Tibial nerve (tissue), 4 donors: ENCODE data around the gene TOP2B. TPM values are rescaled to one million over a fixed set of nuclear protein-coding genes. Genes with fewer than 3 reads are reported as not detected.

Experiments
- DNase-seq, 2 donors: peaks; one replicate each; pipeline ENCODE4 v3.0.0-alpha.2; 2019; ENCODE audit warnings: low spot score in 2 of 2
- H3K27ac ChIP-seq, 4 donors: fragments of 200-600 bp; sonication (generic) in 3 of 4; one replicate each; pipeline ENCODE4 v1.5.1; 2017 to 2019; ENCODE audit warnings: mild to moderate bottlenecking in 1 of 4
- H3K27me3 ChIP-seq, 2 donors: fragments of 200-600 bp; sonication (generic) in 1 of 2; one replicate each; pipeline versions ENCODE4 v1.5.1 to v1.6.0; 2017 to 2019
- H3K36me3 ChIP-seq, 3 donors: fragments of 200-600 bp; sonication (generic); one replicate each; pipeline ENCODE4 v1.5.1; 2018 to 2019
- H3K4me1 ChIP-seq, 4 donors: fragments of 200-600 bp; sonication (generic) in 3 of 4; one replicate each; pipeline ENCODE4 v1.5.1; 2017 to 2019
- H3K4me3 ChIP-seq, 4 donors: fragments of 200-600 bp; sonication (generic) in 3 of 4; one replicate each; pipeline ENCODE4 v1.5.1; 2017 to 2019; ENCODE audit warnings: mild to moderate bottlenecking in 1 of 4, moderate library complexity in 1 of 4
- H3K9me3 ChIP-seq, 4 donors: fragments of 200-600 bp; sonication (generic) in 3 of 4; one replicate each; pipeline ENCODE4 v1.5.1; 2017 to 2019
- EP300 ChIP-seq, 2 donors: sonication (generic); formaldehyde crosslinking; IDR thresholded peaks; one replicate each; pipeline ENCODE4 v1.6.1; 2017; ENCODE audit warnings: antibody characterized with exemption in 2 of 2, mild to moderate bottlenecking in 1 of 2
- POLR2A ChIP-seq, 2 donors: fragments of 450-650 bp; IDR thresholded peaks; one replicate each; pipeline ENCODE4 v1.6.1; 2017; ENCODE audit warnings: antibody characterized with exemption in 2 of 2, mild to moderate bottlenecking in 2 of 2, moderate library complexity in 2 of 2
- WGBS, 2 donors: methylation state at CpG; one replicate each; pipeline ENCODE4 v1.1.5; 2018; 5-methylcytosine and 5-hydroxymethylcytosine counted together
- total RNA-seq, 4 donors: library from RNA; depleted of rRNA; stranded (reverse); fragments of >200 nt; gene quantifications; one replicate each; pipeline ENCODE4 v1.1.0, GENCODE V29; 2016
- TF ChIP-seq, protein P1 (sequence below), 5 experiments: fragments of 200-600 bp in 3 of 5; fragments of 450-650 bp in 2 of 5; sonication (generic) in 3 of 5; IDR thresholded peaks; one replicate each; pipeline ENCODE4 v1.5.1; 2016 to 2019; ENCODE audit warnings: antibody characterized with exemption in 5 of 5, mild to moderate bottlenecking in 3 of 5, moderate library complexity in 2 of 5

The TOP2B gene
- total RNA-seq, 4 donors from 2014 or later: 85.3 to 121 (median 99.3) TPM

DNA sequence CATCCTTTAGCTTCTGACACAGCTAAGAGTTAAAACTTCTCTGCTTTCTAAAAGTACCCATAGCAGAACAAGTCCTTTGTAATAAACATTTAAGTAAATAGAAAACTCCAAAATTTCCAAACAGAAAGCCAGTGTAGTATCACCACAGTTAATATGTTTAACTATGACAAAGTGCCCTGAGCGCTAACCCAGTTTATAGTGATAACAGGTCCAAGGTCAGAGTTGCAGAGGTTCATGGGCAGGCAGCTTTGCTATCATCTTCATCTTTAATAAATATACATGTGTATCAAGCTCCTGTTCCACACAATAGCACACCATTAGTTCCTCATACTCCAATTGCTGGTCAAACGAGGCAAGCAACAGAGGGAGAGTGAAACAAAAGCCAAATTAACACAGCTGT lies 12.4 kb upstream of the TOP2B start:
- no peaks in the 10 kb centered on the region for H3K9me3 ChIP-seq
- H3K27ac ChIP-seq: no peak overlapping the region
- H3K4me1 ChIP-seq: peaks cover 0 to 5% (median 0%) of the 10 kb centered on the region in 4 donors
- H3K4me3 ChIP-seq: no peak overlapping the region
- DNase-seq: no peak
- H3K27me3 ChIP-seq: no peaks in the 10 kb centered on the region
- no peak for TF ChIP-seq EP300 (IDR thresholded peaks at IDR 0.05)
- TF ChIP-seq, protein P1, sequence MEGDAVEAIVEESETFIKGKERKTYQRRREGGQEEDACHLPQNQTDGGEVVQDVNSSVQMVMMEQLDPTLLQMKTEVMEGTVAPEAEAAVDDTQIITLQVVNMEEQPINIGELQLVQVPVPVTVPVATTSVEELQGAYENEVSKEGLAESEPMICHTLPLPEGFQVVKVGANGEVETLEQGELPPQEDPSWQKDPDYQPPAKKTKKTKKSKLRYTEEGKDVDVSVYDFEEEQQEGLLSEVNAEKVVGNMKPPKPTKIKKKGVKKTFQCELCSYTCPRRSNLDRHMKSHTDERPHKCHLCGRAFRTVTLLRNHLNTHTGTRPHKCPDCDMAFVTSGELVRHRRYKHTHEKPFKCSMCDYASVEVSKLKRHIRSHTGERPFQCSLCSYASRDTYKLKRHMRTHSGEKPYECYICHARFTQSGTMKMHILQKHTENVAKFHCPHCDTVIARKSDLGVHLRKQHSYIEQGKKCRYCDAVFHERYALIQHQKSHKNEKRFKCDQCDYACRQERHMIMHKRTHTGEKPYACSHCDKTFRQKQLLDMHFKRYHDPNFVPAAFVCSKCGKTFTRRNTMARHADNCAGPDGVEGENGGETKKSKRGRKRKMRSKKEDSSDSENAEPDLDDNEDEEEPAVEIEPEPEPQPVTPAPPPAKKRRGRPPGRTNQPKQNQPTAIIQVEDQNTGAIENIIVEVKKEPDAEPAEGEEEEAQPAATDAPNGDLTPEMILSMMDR (IDR thresholded peaks at IDR 0.05): no peak
- no peak for TF ChIP-seq POLR2A (IDR thresholded peaks at IDR 0.05)
- WGBS, 2 donors: 88% methylated on average over 2 of the region's 2 CpGs
- no peaks in the 10 kb centered on the region for H3K36me3 ChIP-seq

DNA sequence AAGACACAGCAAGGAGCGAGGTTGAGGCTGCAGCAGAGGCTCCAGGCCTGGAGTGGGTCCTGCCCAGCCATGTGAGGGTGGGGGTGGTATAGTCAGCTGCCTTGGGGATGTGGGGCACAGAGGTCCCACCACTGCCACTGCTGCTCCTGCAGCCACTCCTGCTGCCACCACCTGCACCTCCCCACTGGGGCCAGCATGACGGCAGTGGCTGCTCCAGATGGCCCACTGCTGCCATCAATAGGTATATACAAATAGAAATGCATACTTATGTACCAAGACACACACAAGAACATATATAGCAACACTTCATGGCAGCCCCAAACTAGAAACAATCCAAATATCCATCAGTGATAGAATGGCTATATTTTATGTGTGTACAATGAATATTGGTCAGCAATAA lies 10.0 kb upstream of the TOP2B start:
- H3K9me3 ChIP-seq: no peaks in the 10 kb centered on the region
- H3K36me3 ChIP-seq: no peaks in the 10 kb centered on the region
- peaks cover 0 to 10% (median 0%) of the 10 kb centered on the region in 4 donors for H3K4me1 ChIP-seq
- 83 to 87% methylated on average over 1 to 2 of the region's 2 CpGs for WGBS, 2 donors
- H3K27me3 ChIP-seq: no peaks in the 10 kb centered on the region
- H3K27ac ChIP-seq: no peak overlapping the region
- TF ChIP-seq, protein P1 (IDR thresholded peaks at IDR 0.05): no peak
- TF ChIP-seq POLR2A (IDR thresholded peaks at IDR 0.05) (no peak), EP300 (IDR thresholded peaks at IDR 0.05) (no peak)
- H3K4me3 ChIP-seq: no peak overlapping the region
- no peak for DNase-seq

DNA sequence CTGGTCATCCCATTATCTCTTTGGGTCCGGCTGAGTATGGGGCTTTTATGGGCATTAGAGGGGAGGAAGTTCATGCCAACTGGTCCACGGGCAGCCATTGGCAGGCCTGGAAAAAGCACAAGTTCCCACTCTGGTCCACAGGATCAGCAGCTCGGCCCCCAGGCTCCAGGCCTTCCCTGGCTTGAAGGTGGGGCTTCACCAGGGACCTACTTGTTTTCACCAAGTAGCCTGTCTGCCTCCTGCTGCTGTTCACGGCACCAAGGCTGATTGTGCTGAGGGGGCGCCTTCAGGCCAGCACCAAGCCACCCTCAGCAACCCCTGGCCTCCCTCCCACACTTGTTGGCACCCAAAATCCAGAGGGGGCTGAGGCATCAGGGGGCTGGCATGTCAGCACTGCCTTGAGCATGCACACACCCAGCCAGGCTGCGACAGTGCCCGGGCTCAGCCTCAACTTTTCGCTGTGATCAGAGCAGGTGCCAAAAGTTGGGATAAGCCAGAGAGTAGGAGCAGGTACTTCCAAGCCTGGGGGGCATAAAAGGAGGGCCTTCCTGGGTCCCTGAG lies 9.1 kb upstream of the TOP2B start:
- H3K4me1 ChIP-seq: peaks cover 0 to 10% (median 0%) of the 10 kb centered on the region in 4 donors
- TF ChIP-seq EP300 (IDR thresholded peaks at IDR 0.05): no peak
- TF ChIP-seq, protein P1 (IDR thresholded peaks at IDR 0.05): no peak
- TF ChIP-seq POLR2A (IDR thresholded peaks at IDR 0.05): no peak
- DNase-seq: no peak
- H3K9me3 ChIP-seq: no peaks in the 10 kb centered on the region
- H3K27me3 ChIP-seq: no peaks in the 10 kb centered on the region
- H3K4me3 ChIP-seq: no peak overlapping the region
- no peaks in the 10 kb centered on the region for H3K36me3 ChIP-seq
- no peak overlapping the region for H3K27ac ChIP-seq
- 94 to 99% methylated on average over 5 to 8 of the region's 8 CpGs for WGBS, 2 donors

DNA sequence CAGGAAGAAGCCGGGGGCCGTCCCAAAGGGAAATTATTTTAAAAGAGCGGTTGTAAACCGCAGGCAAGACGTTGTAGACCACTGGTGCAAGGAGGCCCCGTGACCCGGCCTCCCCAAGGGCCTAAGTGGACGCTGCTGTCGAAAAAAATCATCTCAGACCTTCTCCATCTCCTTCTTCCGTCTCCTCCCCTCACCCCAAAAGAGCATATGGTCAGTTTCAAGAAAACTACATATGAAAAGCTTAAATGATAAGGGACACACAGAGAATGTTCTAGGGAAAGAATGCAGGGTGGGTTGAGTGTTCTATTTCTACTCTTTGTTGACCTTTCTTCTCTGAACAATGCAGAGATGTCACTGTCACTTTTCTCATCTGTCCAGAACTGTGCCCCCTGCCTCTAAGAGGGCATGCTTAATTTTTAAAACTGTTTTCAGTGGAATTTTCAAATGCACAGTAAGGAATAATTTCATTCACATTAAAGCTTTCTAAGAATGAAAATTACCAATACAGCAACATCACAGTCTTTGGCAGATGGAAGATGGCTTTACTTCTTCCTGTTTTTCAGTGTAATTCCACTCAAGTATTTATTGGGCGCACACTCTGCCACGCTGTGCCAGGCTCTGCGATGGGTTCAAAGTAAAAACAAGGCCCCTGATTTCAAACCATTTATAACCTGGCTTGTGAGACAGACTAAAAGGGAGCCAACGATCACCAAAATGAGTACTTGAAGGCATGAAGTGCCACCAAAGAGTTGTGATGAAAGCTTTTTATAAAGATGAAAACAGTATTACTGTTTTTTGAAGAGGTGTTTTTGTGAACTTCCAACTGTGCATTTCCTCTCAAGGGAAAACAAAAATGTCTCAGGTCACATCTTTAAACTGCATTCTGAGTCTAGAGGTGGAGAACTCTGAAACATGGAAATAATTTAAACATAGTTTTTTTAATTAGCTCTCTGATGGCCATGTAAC lies 891 bp upstream of the TOP2B start:
- peaks cover 0 to 41% (median 15%) of the 10 kb centered on the region in 4 donors for H3K4me1 ChIP-seq
- no peaks in the 10 kb centered on the region for H3K27me3 ChIP-seq
- H3K9me3 ChIP-seq: no peaks in the 10 kb centered on the region
- TF ChIP-seq, protein P1 (IDR thresholded peaks at IDR 0.05): no peak
- TF ChIP-seq POLR2A (IDR thresholded peaks at IDR 0.05): no peak
- no peak for TF ChIP-seq EP300 (IDR thresholded peaks at IDR 0.05)
- DNase-seq: no peak
- H3K27ac ChIP-seq: peak overlapping the region; percentile 95 to 99 (median 97)
- peak overlapping the region; percentile 69 to 82 (median 76) for H3K4me3 ChIP-seq
- H3K36me3 ChIP-seq: no peaks in the 10 kb centered on the region
- WGBS, 2 donors: 10 to 12% methylated on average over 14 of the region's 14 CpGs
